Dedifferentiated amniotic fluid mesenchymal stem cell (primary cell): ENCODE measurements around the gene NUDT8.
"Not testable (repeated sequence)": the region's sequence is repeated elsewhere in the genome, so short reads cannot be mapped to it uniquely, and the experiment has no call there.

Experiments
- DNase-seq: peaks from one replicate; pipeline ENCODE4 v3.0.0-alpha.2; 2016; ENCODE audit errors: extremely low spot score

The NUDT8 gene

DNA sequence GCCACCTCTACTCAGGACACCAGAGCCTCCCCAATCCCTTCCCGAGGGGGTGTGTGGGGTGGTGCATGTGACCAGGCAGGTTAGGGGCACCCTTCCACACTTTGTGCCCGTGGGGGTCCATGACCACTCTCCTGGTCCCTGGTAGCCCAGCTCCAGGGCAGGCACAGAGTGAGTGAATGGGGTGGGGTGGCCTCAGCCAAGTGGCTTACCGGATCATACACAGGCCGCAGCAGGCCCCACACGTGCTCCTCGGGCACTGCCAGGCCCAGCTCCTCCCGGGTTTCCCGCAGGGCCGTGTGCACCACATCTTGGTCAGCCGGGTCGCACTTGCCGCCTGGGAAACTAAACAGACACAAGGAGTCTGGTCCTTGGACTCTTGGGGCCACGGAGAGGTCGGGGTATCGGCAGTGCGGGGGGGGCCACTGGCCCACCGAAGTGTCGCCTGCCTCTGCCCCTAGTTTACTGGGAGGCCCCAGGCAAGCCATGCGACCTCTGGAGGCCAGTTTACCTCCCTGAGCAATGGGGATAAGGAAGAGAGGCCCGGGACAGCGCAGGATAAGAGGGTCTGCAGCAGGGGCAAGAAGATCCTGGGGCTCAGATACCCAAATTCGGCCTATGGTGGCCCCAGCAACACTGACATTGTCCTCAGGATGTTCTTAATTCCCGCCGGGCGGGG lies 889 bp downstream of the NUDT8 start:
- DNase-seq, result no peak

- DNase-seq, result no peak
Measured at GRCh38 chr11:67627812-67628624, 1.7 kb downstream of the NUDT8 start.

DNA sequence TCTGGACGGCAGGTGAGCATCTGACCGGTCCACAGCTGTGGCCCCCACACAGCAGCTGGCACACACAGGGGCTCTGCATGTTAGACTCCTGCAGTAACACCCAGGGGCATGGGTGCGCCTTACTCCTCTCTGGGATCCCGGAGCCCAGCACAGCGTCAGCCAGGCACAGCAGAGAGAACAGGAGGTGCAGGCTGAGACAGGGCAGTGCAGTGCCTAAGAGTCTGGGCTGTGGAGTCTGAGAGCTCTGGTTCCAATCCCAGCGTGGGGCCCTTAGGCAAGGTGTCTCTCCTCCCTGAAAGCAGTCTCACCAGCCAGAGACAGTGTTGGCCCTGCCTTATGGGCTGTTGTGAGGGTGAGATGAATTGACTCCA lies 2.3 kb downstream of the NUDT8 start:
- no peak for DNase-seq

GRCh38 chr11:67626970-67627369 lies 2.8 kb downstream of the NUDT8 start:
- no peak for DNase-seq

- DNase-seq, result not testable (repeated sequence)
Measured at GRCh38 chr11:67626131-67626833, 3.5 kb downstream of the NUDT8 start.

- not testable (repeated sequence) for DNase-seq
Measured at GRCh38 chr11:67623795-67624194, 5.9 kb downstream of the NUDT8 start.

GRCh38 chr11:67622905-67623304 lies 6.8 kb downstream of the NUDT8 start:
- not testable (repeated sequence) for DNase-seq

- not testable (repeated sequence) for DNase-seq
Measured at GRCh38 chr11:67621928-67622327, 7.8 kb downstream of the NUDT8 start.

DNA sequence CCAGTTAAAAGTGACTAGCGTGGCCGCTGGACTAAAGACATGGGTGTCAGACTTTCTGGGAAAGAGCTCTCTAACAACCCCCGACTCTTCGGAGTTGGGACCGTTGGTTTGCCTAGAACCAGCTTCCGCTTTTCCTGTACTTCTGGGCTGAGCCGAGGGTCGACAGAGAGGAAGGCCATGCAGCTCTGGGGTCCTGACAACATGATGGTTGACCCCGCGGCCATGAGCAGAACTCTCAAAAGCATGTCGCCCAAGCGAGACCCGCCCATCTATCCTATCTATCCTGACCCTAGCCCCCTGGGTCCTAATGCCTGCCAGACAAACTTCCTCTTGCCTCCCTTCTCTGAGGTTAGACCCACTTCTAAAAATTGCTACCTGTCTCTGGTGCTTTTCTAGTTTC lies 9.1 kb downstream of the NUDT8 start:
- not testable (repeated sequence) for DNase-seq

GRCh38 chr11:67619683-67620618 lies 9.8 kb downstream of the NUDT8 start:
- DNase-seq, result not testable (repeated sequence)

GRCh38 chr11:67618901-67619659 lies 10.7 kb downstream of the NUDT8 start:
- DNase-seq, result not testable (repeated sequence)

GRCh38 chr11:67617243-67617953 lies 12.3 kb downstream of the NUDT8 start:
- no peak for DNase-seq

DNA sequence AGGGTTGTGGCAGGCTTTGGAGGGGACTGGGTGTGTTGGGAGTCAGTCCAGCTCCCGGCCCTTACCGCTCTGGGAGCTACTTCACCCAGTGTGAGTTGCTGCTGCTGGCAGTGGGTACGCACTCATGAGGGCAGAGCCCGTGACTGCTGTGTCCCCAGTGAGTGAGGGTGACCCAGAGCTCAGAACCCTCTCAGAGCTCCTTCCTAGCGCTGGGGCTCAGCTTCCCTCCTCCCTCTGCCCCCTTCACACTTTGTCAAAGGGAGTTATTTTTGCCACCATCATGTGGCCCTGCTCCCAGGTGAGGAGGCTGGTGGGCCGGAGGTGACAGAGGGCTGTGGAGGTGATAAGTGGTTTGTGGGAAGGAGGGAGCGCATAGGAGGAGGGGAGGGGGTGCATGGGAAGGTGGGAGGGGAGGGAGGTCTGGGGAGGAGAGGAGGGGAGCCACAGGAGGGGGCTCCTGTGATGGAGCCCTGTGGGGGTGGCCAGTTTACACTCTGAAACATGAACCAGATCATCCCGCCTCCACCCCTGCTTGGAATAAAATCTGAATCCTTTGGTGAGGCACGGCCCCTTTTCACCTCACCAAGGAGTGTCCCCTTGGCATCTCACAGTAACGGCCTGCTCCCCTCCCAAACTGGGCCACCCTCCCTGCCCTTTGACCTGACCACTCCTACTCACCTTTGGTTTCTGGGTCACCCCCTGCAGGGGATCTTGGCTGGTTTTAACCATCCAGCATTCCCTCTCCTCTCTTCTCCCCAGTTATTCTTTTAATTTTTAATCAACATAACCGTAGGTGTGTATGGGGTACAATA lies 13.1 kb downstream of the NUDT8 start:
- no peak for DNase-seq

GRCh38 chr11:67615728-67616430 lies 13.9 kb downstream of the NUDT8 start:
- DNase-seq, result no peak

DNA sequence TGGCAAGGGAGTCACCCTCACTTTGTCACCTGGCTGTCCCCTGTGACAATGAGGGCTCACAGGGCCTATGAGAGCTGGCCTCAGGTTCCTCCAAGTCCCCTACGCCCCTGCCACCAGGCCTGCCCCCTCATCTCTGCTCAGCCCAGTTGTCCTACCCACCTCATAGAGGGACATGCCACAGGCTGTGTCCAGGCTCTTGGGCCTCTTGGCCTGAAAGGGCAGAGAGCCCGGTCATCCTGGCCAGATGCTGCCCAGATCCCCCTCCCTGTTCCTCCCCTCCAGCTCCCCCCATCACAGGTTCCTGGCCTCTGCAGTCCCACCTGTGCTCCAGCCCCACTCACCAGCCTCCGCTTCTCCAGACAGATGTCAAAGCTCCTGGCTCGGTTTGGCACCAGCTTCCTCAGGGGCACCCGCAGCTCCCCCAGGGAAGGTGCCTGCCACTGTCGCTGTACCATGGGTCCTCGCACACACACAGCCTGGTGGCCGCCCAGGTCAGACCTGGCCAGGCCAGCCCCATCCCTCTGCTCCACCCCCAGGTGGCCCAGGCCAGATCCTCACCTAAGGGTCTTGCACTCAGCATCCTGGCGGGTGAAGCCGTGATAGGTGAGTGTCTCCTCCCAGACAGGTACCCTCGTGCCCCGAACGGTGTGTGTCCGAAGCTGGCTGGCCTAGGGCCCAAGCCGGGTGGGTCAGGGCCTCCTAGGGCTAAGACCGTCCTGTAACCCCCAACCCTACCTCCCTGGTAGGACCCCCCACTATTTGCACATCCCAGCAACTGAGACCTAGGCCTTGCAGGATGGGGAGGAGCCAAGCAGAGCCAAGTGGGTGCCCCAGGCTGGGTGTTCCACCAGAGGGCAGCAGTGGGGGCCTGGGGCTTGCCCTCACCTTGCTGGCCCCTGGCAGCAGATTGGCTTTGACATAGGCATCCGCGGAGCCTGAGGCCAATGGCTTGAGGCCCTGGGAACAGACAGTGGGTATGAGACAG lies 14.7 kb downstream of the NUDT8 start:
- no peak for DNase-seq

- no peak for DNase-seq
Measured at GRCh38 chr11:67613960-67614715, 15.6 kb downstream of the NUDT8 start.
